HUES64 (cell line): ENCODE measurements around the gene PRKACB. TPM values are rescaled to one million over a fixed set of nuclear protein-coding genes. Genes with fewer than 3 reads are reported as not detected.
"Not testable (repeated sequence)": the region's sequence is repeated elsewhere in the genome, so short reads cannot be mapped to it uniquely, and the experiment has no call there.

Source experiments
- H3K27ac ChIP-seq: 2 replicates; pipeline ENCODE4 v1.7.0; 2013; ENCODE audit warnings: low read depth, low read length, inconsistent platforms
- H3K27me3 ChIP-seq: 2 replicates; pipeline ENCODE4 v1.6.1; 2013; ENCODE audit warnings: mild to moderate bottlenecking, low read length; ENCODE audit not compliant: insufficient read depth
- H3K36me3 ChIP-seq: 2 replicates; pipeline ENCODE4 v1.6.1; 2013; ENCODE audit warnings: mild to moderate bottlenecking, low read length; ENCODE audit not compliant: insufficient read depth
- H3K4me1 ChIP-seq: 2 replicates; pipeline ENCODE4 v1.6.1; 2013; ENCODE audit warnings: mild to moderate bottlenecking, low read length, moderate library complexity; ENCODE audit not compliant: insufficient read depth
- H3K4me3 ChIP-seq: 2 replicates; pipeline ENCODE4 v1.5.1; 2013; ENCODE audit warnings: mild to moderate bottlenecking, low read length, moderate library complexity
- H3K9ac ChIP-seq: 2 replicates; pipeline ENCODE4 v1.6.1; 2013; ENCODE audit warnings: mild to moderate bottlenecking, low read depth, low read length
- H3K9me3 ChIP-seq: 2 replicates; pipeline ENCODE4 v1.6.1; 2013; ENCODE audit warnings: low read depth, low read length; ENCODE audit not compliant: insufficient read depth
- WGBS: fragments of 150-250, 120-280 bp; methylation state at CpG from one replicate; pipeline ENCODE4 v1.1.7; 2013; ENCODE audit warnings: missing lambda C conversion rate; 5-methylcytosine and 5-hydroxymethylcytosine counted together
- polyA plus RNA-seq, 2 experiments: library from polyadenylated mRNA; stranded (reverse); fragments of 50-300 nt; gene quantifications; one replicate each; pipeline ENCODE4 v1.2.3, GENCODE V29; 2013

Gene PRKACB
- polyA plus RNA-seq (2013, experiment 1 of 2), result 20.3 TPM
- 20.2 TPM for polyA plus RNA-seq (2013, experiment 2 of 2)

DNA sequence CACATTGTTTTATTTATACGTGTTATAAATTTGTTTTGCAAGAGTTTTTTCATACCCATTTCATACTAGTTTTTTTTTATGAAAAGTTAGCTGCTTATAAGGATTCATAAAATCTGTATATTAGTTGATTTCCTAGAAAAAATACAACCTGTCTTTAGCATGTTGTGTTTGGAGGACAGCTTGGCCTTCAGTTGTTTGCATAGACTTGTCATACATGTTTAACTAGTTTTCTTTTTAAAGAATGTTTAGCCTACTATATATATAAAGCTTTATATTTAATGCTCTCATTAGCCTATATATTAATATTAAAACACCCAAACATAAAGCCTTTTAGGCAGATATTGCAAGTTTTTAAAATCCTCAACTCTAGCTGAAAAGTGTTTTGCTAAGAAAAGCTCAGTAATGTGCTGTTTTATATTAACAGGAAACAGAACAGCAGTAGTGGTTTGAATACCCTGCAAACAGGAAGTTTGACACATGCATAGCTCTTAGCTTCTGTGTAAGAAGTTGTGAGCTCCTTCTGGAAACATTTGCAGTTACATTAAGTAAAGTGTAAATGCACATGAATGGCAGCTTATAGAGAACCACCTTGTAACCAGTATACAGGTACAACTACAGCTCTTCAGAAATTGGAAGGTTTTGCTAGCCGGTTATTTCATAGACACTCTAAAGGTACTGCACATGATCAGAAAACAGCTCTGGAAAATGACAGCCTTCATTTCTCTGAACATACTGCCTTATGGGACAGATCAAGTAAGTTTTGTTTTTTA is at the start of gene PRKACB:
Gene PRKACB (plus strand): TSS at position 476 of the 770 bp plus-strand sequence. CDS start 91 bp downstream, at position 567.
- H3K9ac ChIP-seq, result no peak within 1 kb of the TSS
- H3K4me3 ChIP-seq, result no peak within 1 kb of the TSS
- WGBS, result 95% methylated on average over 1 of the region's 2 CpGs

GRCh38 chr1:84095308-84095707 is 48.8 kb upstream of the PRKACB start:
- Histone ChIP-seq H3K36me3 (no peaks in the 10 kb centered on the region), H3K9me3 (no peaks in the 10 kb centered on the region), H3K27ac (no peak overlapping the region), H3K9ac (no peak overlapping the region), H3K4me3 (no peak overlapping the region), H3K27me3 (no peaks in the 10 kb centered on the region), H3K4me1 (no peaks in the 10 kb centered on the region)

More for the DNA sequence above, at the start of gene PRKACB:
- H3K36me3 ChIP-seq, result no peaks in the 10 kb centered on the region; the same call in 1 of the 2 replicates
- no peaks in the 10 kb centered on the region for H3K4me1 ChIP-seq
- H3K27ac ChIP-seq, result no peak within 1 kb of the TSS
- H3K27me3 ChIP-seq, result no peaks in the 10 kb centered on the region
- no peaks in the 10 kb centered on the region for H3K9me3 ChIP-seq

DNA sequence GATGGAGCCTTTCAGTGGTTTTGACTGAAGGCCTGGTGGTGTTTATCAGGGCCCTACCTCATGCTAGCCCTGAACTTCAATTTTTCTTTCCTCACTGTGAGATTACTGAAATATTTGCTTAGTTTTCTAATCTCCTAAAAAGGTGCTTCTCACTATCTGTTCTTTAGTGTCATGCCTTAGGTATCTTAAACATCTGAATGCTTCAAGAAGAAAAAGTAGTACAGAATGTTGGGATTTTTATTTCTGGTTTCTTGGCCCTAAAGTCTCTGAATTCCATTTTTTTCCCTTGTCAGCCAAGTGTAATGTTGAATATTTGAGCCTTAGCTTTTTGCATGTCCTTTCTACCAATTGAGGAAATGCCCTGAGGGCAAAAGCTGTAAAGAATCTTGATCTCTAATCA is 47.9 kb upstream of the PRKACB start:
- H3K27me3 ChIP-seq, result no peaks in the 10 kb centered on the region
- no peak overlapping the region for H3K9ac ChIP-seq
- no peak overlapping the region for H3K27ac ChIP-seq
- no peaks in the 10 kb centered on the region for H3K9me3 ChIP-seq
- H3K4me1 ChIP-seq, result no peaks in the 10 kb centered on the region
- no peaks in the 10 kb centered on the region for H3K36me3 ChIP-seq
- no peak overlapping the region for H3K4me3 ChIP-seq

DNA sequence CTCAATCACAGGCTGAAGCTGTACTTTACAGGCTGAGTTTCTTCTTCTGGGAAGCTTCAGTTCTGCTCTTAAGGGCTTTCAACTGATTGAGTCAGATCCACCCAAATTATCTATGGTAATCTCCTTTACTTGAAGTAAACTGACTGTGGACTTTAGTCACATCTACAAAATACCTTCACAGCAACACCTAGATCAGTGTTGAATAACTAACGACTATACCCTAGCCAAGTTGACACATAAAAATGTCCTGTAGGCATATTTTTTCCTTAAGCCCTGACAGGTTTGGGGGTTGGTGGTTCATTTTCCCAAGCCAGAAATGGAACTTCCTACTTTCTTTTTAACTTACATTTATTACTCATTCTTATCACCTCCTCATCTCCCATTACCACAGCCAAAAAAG is 42.9 kb upstream of the PRKACB start:
- Histone ChIP-seq H3K9ac (no peak overlapping the region), H3K27me3 (no peaks in the 10 kb centered on the region)
- WGBS, result 100% methylated on average over 1 of the region's 1 CpG

DNA sequence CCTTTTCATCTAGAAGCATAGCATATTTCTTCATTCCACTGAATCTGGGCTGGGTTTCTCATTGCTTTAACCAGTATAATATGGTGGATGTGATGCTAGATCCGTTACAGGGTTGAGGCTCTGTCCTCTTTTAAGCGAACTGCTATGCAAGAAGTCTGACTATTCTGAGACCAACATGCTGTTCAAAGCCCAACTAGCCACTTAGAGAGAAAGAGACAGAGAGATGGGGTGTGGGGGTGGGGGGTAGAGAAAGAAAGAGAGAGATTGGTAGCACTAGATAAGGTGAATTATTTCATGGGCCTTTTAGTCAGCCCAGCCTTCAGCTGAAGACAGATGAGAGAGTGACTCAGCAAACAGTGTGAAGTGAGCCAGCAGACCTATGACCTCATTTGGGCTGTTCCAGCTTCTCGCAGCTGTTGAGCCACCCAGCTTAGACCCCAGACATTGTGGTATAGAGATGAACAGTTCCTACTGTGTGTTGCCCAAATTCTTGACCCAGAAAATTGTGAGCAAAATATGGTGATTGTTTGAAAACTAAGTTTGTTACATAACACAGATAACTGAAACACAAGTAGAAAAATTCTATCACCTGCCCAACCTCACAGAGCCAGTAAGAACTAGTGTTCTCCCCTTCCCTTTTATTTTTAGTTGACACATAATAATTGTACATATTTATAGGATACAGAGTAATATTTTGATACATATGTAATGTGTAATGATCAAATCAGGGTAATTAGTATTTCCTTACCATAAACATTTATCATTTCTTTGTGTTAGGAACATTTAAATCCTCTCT is 40.7 kb upstream of the PRKACB start:
- Histone ChIP-seq H3K9ac (no peak overlapping the region; the same call in 1 of the 2 replicates), H3K27ac (peak overlapping the region; percentile 50; the same call in 1 of the 2 replicates), H3K36me3 (no peaks in the 10 kb centered on the region), H3K4me3 (no peak overlapping the region), H3K27me3 (no peaks in the 10 kb centered on the region), H3K9me3 (peaks cover 3% of the 10 kb centered on the region; the same call in 1 of the 2 replicates), H3K4me1 (peaks cover 24% of the 10 kb centered on the region)
- WGBS, result 89% methylated on average over 3 of the region's 3 CpGs

More for the DNA sequence above, 42.9 kb upstream of the PRKACB start:
- no peaks in the 10 kb centered on the region for H3K36me3 ChIP-seq
- H3K4me3 ChIP-seq, result no peak overlapping the region
- no peaks in the 10 kb centered on the region for H3K9me3 ChIP-seq
- peaks cover 24% of the 10 kb centered on the region for H3K4me1 ChIP-seq
- no peak overlapping the region for H3K27ac ChIP-seq

GRCh38 chr1:84107538-84107937 is 36.5 kb upstream of the PRKACB start:
- not testable (repeated sequence) for H3K27ac ChIP-seq, H3K27me3 ChIP-seq, H3K9me3 ChIP-seq, H3K4me3 ChIP-seq, H3K36me3 ChIP-seq, H3K9ac ChIP-seq
- WGBS, result 79% methylated on average over 1 of the region's 1 CpG
- peaks cover 24% of the 10 kb centered on the region for H3K4me1 ChIP-seq

GRCh38 chr1:84107955-84108354 is 36.1 kb upstream of the PRKACB start:
- 96% methylated on average over 1 of the region's 2 CpGs for WGBS
- Histone ChIP-seq H3K4me1 (peaks cover 22% of the 10 kb centered on the region), H3K4me3 (no peak overlapping the region)

DNA sequence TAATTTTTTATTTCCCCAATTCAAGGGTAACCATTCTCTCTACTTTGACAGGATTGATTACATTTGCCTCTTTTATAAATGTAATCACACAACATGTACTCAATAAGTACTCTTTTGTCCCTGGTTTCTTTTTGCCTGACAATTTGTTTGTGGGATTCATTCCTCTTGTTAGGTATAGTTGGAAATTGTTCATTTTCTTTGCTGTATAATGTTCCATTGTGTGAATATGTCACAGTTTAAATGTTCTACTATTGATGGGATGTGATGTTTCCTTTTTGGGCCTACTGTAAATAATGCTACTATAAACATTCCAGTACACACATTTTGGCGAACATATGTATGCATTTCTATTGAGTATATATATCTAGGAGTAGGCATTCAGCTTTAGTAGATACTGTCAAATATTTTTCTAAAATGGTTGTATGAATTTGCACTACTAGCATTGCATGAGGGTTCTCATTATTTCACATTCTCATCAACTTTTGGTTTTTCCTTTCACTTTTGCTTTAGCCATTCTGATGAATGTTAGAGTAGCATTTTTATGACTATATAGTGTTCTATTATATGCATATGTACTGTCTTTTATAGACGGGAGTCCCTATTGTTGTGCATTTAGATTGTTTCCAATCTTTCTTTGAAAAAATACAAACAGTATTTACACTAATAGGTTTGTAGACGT is 35.0 kb upstream of the PRKACB start:
- Histone ChIP-seq H3K27me3 (no peaks in the 10 kb centered on the region), H3K27ac (no peak overlapping the region), H3K4me1 (peaks cover 12% of the 10 kb centered on the region), H3K36me3 (no peaks in the 10 kb centered on the region; the same call in 1 of the 2 replicates), H3K4me3 (no peak overlapping the region), H3K9me3 (peaks cover 3% of the 10 kb centered on the region; the same call in 1 of the 2 replicates), H3K9ac (no peak overlapping the region)
- WGBS, result 100% methylated on average over 1 of the region's 3 CpGs

More at GRCh38 chr1:84107955-84108354, 36.1 kb upstream of the PRKACB start:
- no peaks in the 10 kb centered on the region for H3K27me3 ChIP-seq
- no peak overlapping the region for H3K9ac ChIP-seq
- H3K36me3 ChIP-seq, result no peaks in the 10 kb centered on the region
- peaks cover 3% of the 10 kb centered on the region; the same call in 1 of the 2 replicates for H3K9me3 ChIP-seq
- H3K27ac ChIP-seq, result no peak overlapping the region

DNA sequence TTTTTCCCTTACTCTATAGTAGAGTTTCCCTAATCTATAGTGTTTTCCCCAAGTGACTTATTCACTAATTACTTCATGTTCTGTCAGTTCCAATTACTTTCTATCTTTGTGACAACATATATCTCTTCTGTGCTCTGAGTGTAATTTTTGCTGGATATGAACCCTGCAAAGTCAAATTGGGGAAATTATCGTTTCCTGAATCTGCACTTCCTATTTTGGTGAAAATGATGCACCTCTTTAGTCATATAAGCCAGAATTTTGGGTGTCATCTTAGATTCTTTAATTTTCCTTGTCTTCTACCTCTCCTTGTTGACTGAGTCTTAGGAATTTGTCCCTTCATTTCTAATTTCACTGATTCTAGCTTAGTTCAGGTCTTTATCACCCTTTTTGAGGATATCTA is 33.4 kb upstream of the PRKACB start:
- no peak overlapping the region for H3K9ac ChIP-seq
- H3K27ac ChIP-seq, result no peak overlapping the region
- no peaks in the 10 kb centered on the region for H3K27me3 ChIP-seq
- no peaks in the 10 kb centered on the region; the same call in 1 of the 2 replicates for H3K36me3 ChIP-seq
- peaks cover 3% of the 10 kb centered on the region; the same call in 1 of the 2 replicates for H3K9me3 ChIP-seq
- H3K4me1 ChIP-seq, result no peaks in the 10 kb centered on the region
- 95% methylated on average over 1 of the region's 1 CpG for WGBS
- H3K4me3 ChIP-seq, result no peak overlapping the region

DNA sequence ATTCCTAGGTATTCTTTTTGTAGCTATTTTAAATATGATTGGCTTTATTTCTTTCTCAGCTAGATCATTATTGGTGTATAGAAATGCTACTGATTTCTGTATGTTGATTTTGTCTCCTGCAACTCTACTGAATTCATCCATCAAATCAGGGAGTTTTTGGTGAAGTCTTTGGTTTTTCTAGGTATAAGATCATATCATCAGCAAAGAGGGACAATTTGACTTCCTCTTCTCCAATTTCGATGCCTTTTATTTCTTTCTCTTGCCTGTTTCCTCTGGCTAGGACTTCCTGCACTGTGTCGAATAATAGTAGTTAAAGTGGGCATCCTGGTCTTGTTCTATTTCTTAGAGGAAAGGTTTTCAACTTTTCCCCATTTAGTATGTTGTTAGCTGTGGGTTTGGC is 27.5 kb upstream of the PRKACB start:
- H3K36me3 ChIP-seq, result no peaks in the 10 kb centered on the region; the same call in 1 of the 2 replicates
- H3K27me3 ChIP-seq, result no peaks in the 10 kb centered on the region
- WGBS, result 94% methylated on average over 2 of the region's 2 CpGs
- no peak overlapping the region for H3K9ac ChIP-seq
- no peak overlapping the region for H3K27ac ChIP-seq
- H3K4me3 ChIP-seq, result no peak overlapping the region
- no peaks in the 10 kb centered on the region for H3K9me3 ChIP-seq
- H3K4me1 ChIP-seq, result no peaks in the 10 kb centered on the region
